Right renal cortex interstitium (tissue), 3 donors: Measurements from ENCODE around the gene VPS4B. TPM values are rescaled to one million over a fixed set of nuclear protein-coding genes. Genes with fewer than 3 reads are reported as not detected.

ENCODE experiments used
- polyA plus RNA-seq, 3 donors: library from polyadenylated mRNA; unstranded; fragments of 120-200 nt; gene quantifications; one replicate each; pipeline ENCODE4 v1.2.1, GENCODE V29; 2013; ENCODE audit not compliant: insufficient read length in 3 of 3

Gene VPS4B
- polyA plus RNA-seq, 3 donors: 58.3 to 61.0 (median 59.8) TPM

Other genes starting within 250 kb of the VPS4B start
- 10 to 100 TPM; 23.5 to 24.7 (median 23.6) TPM for gene BCL2, start 102.7 kb downstream of the VPS4B start, polyA plus RNA-seq
- gene KDSR, start 55.3 kb downstream of the VPS4B start, polyA plus RNA-seq: 10 to 100 TPM; 44.9 to 46.3 (median 45.7) TPM
- not detected for gene SERPINB5, start 54.5 kb upstream of the VPS4B start, polyA plus RNA-seq
- under 1 TPM in 1 of 3 donors, not detected in 2; 0.10 TPM for gene SERPINB12, start 119.9 kb upstream of the VPS4B start, polyA plus RNA-seq
- gene SERPINB13, start 164.9 kb upstream of the VPS4B start, polyA plus RNA-seq: not detected
- not detected for gene SERPINB4, start 221.8 kb upstream of the VPS4B start, polyA plus RNA-seq
- gene SERPINB3, start 239.4 kb upstream of the VPS4B start, polyA plus RNA-seq: under 1 TPM in 2 of 3 donors, not detected in 1; 0.12 to 0.17 TPM